GM19025 (cell line): ENCODE results near the gene TMEM232.
"Not testable (repeated sequence)": the region's sequence is repeated elsewhere in the genome, so short reads cannot be mapped to it uniquely, and the experiment has no call there.

ENCODE experiments used
- ATAC-seq: cut with Tn5 transposase; IDR thresholded peaks from one replicate; pipeline ENCODE4 v1.9.1; 2021; ENCODE audit warnings: mild to moderate bottlenecking, low read depth, moderate library complexity; ENCODE audit not compliant: unreplicated experiment

Gene TMEM232

GRCh38 chr5:110536120-110537115 is 190.1 kb downstream of the TMEM232 start:
- no peak for ATAC-seq

- not testable (repeated sequence) for ATAC-seq
These were observed 191.3 kb downstream of the TMEM232 start for GRCh38 chr5:110535146-110535545.

GRCh38 chr5:110525762-110526161 is 200.7 kb downstream of the TMEM232 start:
- ATAC-seq: no peak

- ATAC-seq: no peak
These were observed 209.1 kb downstream of the TMEM232 start for GRCh38 chr5:110517396-110517795.

- ATAC-seq: no peak
These were observed 212.4 kb downstream of the TMEM232 start for GRCh38 chr5:110514030-110514429.

- no peak for ATAC-seq
These were observed 214.2 kb downstream of the TMEM232 start for GRCh38 chr5:110512266-110512665.

- ATAC-seq: no peak
These were observed 216.3 kb downstream of the TMEM232 start for GRCh38 chr5:110510146-110510545.

GRCh38 chr5:110507972-110508371 is 218.5 kb downstream of the TMEM232 start:
- ATAC-seq: no peak

GRCh38 chr5:110506378-110506777 is 220.1 kb downstream of the TMEM232 start:
- ATAC-seq: no peak

- ATAC-seq: no peak
These were observed 230.2 kb downstream of the TMEM232 start for GRCh38 chr5:110496276-110496675.

GRCh38 chr5:110492446-110492845 is 234.0 kb downstream of the TMEM232 start:
- ATAC-seq: no peak

- no peak for ATAC-seq
These were observed 247.6 kb downstream of the TMEM232 start for GRCh38 chr5:110478895-110479294.

GRCh38 chr5:110477911-110478310 is 248.6 kb downstream of the TMEM232 start:
- ATAC-seq: no peak

GRCh38 chr5:110476164-110476563 is 250.3 kb downstream of the TMEM232 start:
- no peak for ATAC-seq

GRCh38 chr5:110475529-110475928 is 250.9 kb downstream of the TMEM232 start:
- ATAC-seq: no peak

GRCh38 chr5:110469486-110469885 is 257.0 kb downstream of the TMEM232 start:
- no peak for ATAC-seq

- no peak for ATAC-seq
These were observed 263.4 kb downstream of the TMEM232 start for GRCh38 chr5:110463106-110463505.

- no peak for ATAC-seq
These were observed 265.6 kb downstream of the TMEM232 start for GRCh38 chr5:110460837-110461236.

- ATAC-seq: no peak
These were observed 268.2 kb downstream of the TMEM232 start for GRCh38 chr5:110458313-110458712.

- ATAC-seq: no peak
These were observed 283.6 kb downstream of the TMEM232 start for GRCh38 chr5:110442856-110443255.

- no peak for ATAC-seq
These were observed 285.4 kb downstream of the TMEM232 start for GRCh38 chr5:110441035-110441434.

- no peak for ATAC-seq
These were observed 286.4 kb downstream of the TMEM232 start for GRCh38 chr5:110440058-110440457.
